ENCODE results near the gene BRD8.

Gene BRD8

DNA sequence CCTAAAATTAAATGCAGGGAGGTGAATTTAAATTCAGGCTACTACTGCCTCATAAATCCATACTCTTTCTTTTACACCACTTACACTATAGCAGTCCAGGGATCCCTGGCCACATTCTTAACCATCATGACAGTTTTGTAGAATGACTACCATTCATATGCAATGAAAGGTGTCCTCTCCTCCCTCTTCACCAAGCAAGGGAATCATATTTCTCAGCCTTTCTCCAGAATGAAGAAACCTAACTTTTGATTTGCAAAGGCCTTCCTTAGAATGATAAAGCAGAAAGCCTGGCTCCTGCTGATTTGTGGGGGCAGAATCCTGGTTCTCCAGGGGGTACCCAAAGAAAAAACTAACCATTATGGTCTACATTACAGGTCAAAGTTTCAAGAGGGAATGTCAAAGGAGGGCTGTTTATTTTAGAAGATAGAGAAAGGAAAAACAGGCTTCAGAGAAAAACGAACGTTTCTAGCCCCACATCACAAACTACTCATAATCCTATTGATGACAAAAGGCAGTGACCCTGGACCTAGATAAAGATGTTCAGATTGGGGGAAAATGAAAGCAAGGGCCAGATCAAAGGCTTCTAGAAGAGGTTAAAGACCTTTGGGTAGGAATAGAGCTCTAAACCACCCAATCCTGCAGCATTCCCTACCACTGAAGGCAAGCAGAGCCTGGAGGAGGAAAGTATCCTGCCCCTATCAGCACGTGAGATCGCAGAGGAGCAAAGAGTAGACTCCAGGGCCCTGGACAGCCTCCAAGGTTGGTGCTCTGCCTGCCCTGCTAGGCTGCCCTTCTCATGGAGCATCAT, 83.1 kb downstream of the BRD8 start:
- Histone ChIP-seq H3K36me3 (ENCODE audit: insufficient read depth, low read length) (no peaks in the 10 kb centered on the region), H3K27me3 (ENCODE audit: control insufficient read depth, insufficient read depth, low read length) (peaks cover 64% of the 10 kb centered on the region), H3K9me3 (replicated peaks; ENCODE audit: low read length) (no peaks in the 10 kb centered on the region), H3K4me2 (ENCODE audit: low read length) (no peak overlapping the region), H3K4me3 (ENCODE audit: low read length) (no peak overlapping the region), H3K4me1 (ENCODE audit: control insufficient read depth, insufficient read depth, low read length) (no peaks in the 10 kb centered on the region), H3K9ac (ENCODE audit: low read depth, low read length) (no peak overlapping the region)

DNA sequence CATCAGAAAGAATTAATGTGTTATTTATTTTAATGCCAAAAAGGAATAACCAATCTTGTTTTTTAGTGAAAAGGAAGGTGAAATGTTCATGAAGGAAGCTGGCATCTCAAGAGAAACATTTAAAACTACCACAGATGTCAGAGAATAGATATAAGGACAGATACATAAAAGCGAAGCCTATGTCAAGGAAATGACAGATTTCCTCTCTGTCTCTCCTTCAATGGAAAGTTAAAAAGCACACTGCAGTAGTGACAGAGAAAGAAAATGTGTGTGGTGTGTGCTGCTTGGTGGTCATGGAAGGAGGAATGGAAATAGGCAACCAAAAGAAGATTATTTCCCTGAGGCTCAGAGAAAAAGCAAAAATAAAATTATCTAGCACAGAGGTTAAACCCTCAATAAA, 85.4 kb downstream of the BRD8 start:
- Histone ChIP-seq H3K9me3 (replicated peaks; ENCODE audit: low read length) (no peaks in the 10 kb centered on the region), H3K36me3 (ENCODE audit: insufficient read depth, low read length) (no peaks in the 10 kb centered on the region), H3K27me3 (ENCODE audit: control insufficient read depth, insufficient read depth, low read length) (peaks cover 72% of the 10 kb centered on the region), H3K4me3 (ENCODE audit: low read length) (no peak overlapping the region), H3K9ac (ENCODE audit: low read depth, low read length) (no peak overlapping the region), H3K4me1 (ENCODE audit: control insufficient read depth, insufficient read depth, low read length) (no peaks in the 10 kb centered on the region), H3K4me2 (ENCODE audit: low read length) (no peak overlapping the region)

DNA sequence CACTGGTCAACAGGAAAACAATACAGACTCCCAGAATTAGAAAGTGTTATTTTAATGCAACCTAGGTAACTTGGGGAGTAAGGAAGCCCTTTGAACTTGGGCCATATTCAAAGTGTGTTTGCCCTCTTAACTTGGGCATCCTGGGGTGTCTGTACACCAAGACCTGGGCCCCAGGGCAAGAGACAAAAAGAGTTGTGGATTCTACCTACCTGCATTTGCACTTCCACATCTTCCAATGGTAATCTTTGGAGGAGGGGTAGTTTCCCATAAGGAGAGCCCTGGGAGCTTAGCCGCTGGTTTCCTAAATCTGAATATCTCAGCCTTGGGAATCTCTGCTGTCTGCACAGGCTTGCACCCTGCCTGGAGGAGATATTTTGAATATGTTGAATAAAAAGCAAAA, 86.1 kb downstream of the BRD8 start:
- Histone ChIP-seq H3K4me1 (ENCODE audit: control insufficient read depth, insufficient read depth, low read length) (no peaks in the 10 kb centered on the region), H3K4me2 (ENCODE audit: low read length) (no peak overlapping the region), H3K36me3 (ENCODE audit: insufficient read depth, low read length) (no peaks in the 10 kb centered on the region), H3K9me3 (replicated peaks; ENCODE audit: low read length) (no peaks in the 10 kb centered on the region), H3K4me3 (ENCODE audit: low read length) (no peak overlapping the region), H3K9ac (ENCODE audit: low read depth, low read length) (no peak overlapping the region), H3K27me3 (ENCODE audit: control insufficient read depth, insufficient read depth, low read length) (peaks cover 76% of the 10 kb centered on the region)

DNA sequence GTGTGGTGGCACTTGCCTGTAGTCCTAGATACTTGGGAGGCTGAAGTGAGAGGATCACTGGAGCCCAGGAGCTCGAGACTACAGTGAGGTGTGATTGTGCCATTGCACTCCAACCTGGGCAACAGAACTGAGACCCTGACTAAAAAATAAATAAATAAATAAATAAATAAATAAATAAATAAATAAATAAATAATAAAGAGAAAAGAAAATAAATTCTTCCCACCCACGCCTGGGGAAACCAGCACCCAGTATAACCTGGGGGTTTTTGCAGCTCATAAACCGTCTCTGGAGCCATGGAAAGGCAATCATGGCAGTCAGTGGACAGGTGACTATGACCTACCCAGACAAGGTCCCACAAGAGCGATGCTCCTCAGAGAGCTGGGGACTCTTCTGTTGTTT, 86.7 kb downstream of the BRD8 start:
- H3K4me1 ChIP-seq (ENCODE audit: control insufficient read depth, insufficient read depth, low read length): no peaks in the 10 kb centered on the region
- no peaks in the 10 kb centered on the region for H3K36me3 ChIP-seq (ENCODE audit: insufficient read depth, low read length)
- H3K9ac ChIP-seq (ENCODE audit: low read depth, low read length): no peak overlapping the region
- no peak overlapping the region for H3K4me3 ChIP-seq (ENCODE audit: low read length)
- H3K9me3 ChIP-seq (replicated peaks; ENCODE audit: low read length): no peaks in the 10 kb centered on the region
- peaks cover 71% of the 10 kb centered on the region for H3K27me3 ChIP-seq (ENCODE audit: control insufficient read depth, insufficient read depth, low read length)
- H3K4me2 ChIP-seq (ENCODE audit: low read length): no peak overlapping the region

Small RNA genes lying within 50 kb of the gene (small RNA-seq; reads per million reads assigned to genes)
- gene RNU6-460P (0.28 reads per million), gene RNU6-888P (0.56 reads per million)
